CD4-positive, alpha-beta T cell treated with Interferon alpha-2 for 1 hour (primary cell): Measurements from ENCODE around the gene TMEFF1.

Experiments
- DNase-seq, 2 donors: peaks; one replicate each; pipeline ENCODE4 v3.0.0-alpha.2; 2020 to 2022

Gene TMEFF1

GRCh38 chr9:100578610-100579009 is 105.7 kb downstream of the TMEFF1 start:
- DNase-seq, result no peak

DNA sequence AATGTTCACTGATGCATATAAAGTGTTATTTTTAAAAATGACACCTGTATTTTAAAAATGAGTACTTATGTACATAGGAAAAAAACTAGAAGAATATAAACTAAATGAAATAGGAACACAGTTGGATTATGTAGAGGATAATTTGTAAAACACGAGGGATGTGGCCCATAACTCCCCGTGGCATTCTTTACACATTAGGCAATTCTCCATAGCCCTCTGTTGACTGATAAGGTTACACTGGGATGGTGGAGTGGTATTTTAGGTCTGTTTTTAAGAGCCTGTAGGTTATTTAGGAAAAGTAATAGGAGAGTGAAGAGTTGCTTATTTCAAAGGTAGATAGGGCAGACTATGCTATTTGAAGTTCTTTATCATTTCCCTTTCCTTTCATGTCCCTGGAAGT is 106.7 kb downstream of the TMEFF1 start:
- no peak for DNase-seq

GRCh38 chr9:100580257-100580656 is 107.3 kb downstream of the TMEFF1 start:
- DNase-seq, result no peak

GRCh38 chr9:100581081-100581480 is 108.1 kb downstream of the TMEFF1 start:
- DNase-seq, result no peak

DNA sequence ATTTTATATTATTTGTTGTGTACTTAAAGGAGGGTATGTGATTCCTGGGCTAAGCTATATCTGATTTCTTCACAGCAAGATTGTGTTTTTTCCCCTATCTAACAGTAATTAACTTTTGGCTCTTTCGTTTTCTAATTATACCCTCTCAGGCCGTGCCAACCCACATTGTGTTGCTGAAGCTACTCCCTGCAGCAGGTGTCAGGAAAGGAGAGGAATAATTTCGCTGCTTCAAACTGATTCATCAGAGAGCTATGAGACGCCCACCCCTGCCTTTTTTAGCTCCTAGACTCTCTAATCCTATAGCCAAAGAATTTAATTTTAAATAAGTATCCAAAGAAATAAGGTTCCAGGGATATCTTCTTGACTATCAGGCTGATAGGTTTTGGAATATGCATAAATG is 108.7 kb downstream of the TMEFF1 start:
- DNase-seq, result no peak

GRCh38 chr9:100583014-100583802 is 110.3 kb downstream of the TMEFF1 start:
- DNase-seq, result no peak

DNA sequence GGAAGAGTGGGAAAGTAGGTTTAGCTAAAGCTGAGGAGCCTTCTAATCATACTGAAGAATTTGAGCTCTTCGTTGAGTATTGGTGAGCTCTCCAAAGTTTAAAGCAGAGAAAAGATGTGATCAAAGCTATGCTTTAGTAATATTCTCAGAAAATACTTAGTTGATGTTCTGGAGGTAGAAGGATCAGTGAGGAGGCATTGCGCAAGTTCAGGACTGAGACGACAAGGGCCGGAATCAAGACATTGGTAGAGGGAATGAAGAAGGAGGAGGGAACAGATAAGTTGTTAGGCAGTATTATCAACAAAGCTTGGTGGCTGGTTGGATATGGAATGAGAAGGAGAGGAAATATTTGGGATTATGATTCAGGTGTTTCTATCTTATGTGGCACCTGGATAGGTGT is 112.0 kb downstream of the TMEFF1 start:
- DNase-seq, result no peak

DNA sequence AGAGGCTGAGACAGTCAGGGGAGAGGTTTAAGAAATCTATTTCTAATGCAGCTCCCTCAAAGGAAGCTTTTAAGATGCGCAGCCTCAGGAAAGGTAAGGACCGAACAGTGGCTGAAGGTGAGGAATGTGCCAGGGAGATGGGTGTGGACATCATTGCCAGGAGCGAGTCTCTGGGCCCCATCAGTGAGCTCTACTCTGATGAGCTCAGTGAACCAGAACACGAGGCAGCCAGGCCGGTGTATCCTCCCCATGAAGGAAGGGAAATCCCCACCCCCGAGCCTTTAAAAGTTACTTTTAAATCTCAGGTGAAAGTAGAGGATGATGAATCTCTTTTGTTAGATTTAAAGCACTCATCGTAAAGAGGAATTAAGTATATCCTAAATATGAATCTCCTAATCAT is 113.1 kb downstream of the TMEFF1 start:
- DNase-seq, result no peak

DNA sequence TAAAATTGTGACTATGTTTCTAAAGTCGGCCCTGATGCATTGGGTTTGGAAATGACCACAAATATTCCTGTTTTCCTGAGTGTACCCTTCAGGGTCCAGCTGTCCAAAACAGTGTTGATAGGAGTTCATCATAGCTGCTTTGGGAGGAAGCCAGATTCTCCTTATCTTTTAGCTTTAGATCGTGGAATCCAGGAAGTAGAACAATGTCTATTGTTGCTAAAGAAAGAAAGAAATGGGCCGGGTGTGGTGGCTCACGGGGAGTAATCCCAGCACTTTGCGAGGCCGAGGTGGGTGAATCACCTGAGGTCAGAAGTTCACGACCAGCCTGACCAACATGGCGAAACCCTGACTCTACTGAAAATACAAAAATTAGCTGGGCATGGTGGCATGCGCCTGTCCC is 114.4 kb downstream of the TMEFF1 start:
- no peak for DNase-seq

- no peak for DNase-seq
Observed at GRCh38 chr9:100589582-100589981, 116.6 kb downstream of the TMEFF1 start.

- no peak for DNase-seq
Observed at GRCh38 chr9:100590481-100590880, 117.5 kb downstream of the TMEFF1 start.

DNA sequence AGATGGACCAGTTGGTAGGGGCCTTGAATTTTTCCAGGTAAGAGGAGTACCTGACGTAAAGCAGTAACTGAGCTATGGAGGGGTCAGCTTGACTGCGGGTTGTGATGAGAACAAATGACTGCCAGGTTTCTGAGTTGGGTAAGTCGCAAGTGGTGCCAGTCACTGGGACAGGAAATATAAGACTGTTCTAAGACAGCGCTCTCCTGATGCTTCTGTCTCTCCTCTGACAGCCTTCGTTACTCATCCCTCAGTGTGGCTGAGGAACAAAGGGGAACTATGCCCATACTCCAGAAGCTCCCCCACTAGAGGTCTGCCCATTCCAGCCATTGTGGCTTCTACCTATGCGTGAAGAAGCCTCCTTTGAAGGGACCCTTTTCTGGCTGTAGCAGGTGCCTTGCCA is 118.2 kb downstream of the TMEFF1 start:
- no peak for DNase-seq

DNA sequence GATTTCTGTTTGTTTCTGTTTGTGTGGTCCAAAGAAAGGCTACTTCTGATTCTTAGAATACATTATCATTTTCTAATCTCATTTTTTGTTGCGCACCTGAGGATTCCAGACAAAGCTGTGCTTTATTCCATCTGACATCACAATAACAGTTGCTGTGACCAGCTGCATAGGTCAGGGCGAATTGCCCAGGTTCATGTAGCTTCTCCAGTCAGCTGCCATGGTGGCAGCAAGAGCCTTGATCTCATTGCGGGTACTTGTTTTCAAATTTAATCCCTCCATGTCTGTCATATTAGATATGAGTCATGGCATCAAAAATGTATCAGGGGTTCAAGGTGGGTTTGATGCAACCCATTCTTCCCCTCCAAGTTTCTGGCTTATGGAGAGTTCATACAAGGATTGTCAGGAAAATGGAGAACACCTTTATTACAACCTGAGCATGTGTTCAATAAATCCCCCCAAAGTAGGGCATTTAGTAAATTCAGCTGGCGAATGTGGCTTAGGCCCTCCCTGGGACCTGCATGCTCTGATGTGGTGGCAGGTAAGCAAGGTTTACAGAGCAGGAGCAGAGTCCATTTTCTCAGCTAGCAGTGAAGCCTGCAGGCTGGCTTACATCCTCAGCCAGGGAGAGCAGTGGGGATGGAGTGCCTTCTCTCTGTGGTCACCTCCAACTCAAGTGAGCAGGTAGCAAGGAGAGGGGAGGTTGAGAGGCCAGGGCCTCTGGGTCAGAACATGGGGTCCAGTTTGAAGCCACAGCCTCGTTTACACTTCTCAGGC is 118.9 kb downstream of the TMEFF1 start:
- DNase-seq, result no peak

DNA sequence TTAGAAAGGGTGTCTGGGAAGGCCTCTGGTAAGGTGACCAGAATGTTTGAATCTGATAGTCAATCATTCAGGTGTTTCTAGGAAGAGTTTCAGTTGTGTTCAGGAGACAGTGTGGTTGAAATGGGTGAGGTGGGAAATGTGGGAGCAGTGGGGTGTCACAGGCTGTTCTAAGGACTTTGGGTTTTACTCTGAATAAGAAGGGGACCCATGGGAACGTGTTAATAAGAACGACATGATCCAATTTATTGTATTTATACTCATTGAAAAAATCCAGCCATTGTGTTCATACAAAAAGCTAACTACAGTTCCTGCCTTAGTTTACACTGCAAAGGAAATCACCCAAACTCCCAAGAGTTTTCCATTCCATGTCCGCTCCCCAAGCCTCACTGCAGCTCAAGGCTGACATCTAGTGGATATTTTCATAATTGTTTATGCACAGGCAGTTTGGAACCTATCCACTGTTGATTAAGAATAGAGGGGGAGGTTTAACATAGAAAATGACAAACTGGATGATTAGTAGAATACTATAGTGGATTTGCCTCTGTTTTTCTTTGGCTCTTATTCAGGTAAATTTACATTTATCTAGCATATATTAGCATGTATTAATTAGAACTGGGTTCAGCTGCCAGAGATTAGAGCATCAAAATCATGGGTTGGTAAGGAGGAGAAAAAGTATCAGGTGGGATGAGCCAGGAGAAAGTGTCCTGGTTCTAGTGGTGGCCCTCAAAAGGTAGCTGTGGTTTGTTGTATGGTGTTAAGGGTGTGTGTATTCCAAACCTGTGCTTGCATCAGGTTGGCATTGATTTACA is 122.6 kb downstream of the TMEFF1 start:
- peak in 1 of 2 donors; percentile 60 for DNase-seq

- DNase-seq, result no peak
Observed at GRCh38 chr9:100597236-100597635, 124.3 kb downstream of the TMEFF1 start.

- peak; percentile 77 to 86 for DNase-seq
Observed at GRCh38 chr9:100598641-100599145, 125.7 kb downstream of the TMEFF1 start.

- DNase-seq, result no peak
Observed at GRCh38 chr9:100600521-100601079, 127.7 kb downstream of the TMEFF1 start.

DNA sequence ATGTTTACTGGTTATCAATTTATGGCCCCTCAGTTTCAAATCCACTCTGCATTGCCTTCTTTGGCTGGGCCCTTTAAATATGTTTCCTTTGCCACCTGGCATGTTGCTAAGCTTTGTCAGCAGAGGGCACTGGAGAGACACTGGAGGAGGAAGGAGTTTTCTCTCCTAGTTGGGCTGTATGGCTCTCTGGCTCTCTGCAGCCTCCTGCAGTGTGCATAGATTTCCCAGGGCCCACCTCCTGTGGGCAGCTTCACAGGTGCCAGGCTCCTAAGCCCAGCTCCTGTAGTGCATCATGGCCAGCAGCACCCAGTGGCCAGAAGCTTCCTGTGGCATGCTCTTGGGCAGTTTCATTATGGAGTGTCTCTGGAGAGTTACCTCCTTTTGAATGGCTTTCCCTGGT is 128.3 kb downstream of the TMEFF1 start:
- peak; percentile 12 to 45 for DNase-seq

DNA sequence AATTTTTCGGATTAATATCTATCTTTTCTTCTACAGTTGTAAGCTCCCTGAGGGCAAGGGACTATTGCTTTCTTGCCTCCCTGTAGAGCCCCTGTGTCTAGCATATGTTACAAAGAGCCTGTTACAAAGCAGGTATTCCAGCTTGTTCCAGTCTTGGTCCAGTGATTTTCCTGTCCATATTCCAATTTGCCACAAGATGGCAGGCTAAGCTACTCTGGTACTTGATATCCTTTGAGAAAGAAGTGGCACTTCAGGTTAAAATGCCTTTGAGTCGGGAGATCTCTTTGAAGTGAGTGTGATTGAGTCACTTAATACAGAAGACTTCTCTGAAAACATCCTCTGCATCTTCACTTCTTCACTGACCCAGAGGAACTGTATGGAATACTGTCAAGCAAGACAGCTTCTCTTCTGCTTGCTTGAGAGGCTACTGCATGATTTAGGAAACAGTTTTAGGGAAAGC is 129.4 kb downstream of the TMEFF1 start:
- DNase-seq, result no peak

GRCh38 chr9:100605405-100605804 is 132.5 kb downstream of the TMEFF1 start:
- DNase-seq, result no peak

GRCh38 chr9:100619194-100619593 is 146.2 kb downstream of the TMEFF1 start:
- no peak for DNase-seq

DNA sequence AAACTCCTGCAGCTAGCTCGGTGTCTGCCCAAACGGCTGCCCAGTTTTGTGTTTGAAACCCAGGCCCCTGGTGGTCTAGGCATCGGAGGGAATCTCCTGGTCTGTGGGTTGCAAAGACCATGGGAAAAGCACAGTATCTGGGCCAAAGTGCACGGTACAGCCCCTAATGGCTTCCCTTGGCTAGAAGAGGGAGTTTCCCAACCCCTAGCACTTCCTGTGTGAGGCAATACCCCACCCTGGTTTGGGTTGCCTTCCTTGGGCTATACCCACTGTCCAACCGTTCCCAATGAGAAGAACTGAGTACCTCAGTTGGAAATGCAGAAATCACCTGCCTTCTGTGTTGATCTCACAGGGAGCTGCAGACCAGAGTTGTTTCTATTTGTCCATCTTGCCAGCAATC is 146.7 kb downstream of the TMEFF1 start:
- no peak for DNase-seq

DNA sequence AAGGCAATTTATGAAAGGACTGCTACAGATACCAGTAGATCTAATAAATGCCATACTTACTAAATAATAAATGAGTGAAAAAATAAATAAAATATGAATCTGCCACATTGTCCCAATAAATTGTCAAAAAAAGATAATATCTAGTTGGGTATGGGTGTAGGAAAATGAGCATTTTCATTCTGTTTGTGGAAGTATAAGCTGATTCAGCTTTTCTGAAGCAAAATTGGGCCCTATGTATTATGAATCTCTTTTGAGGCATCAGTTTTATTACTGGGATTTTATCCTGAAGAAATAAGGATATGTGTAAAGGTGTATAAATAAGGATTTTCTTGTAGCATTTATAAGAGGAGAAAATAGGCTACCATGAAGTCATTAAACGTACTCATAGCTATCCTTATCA is 151.0 kb downstream of the TMEFF1 start:
- DNase-seq, result no peak
